Ramos (cell line): ENCODE results near the gene TCL1B.

Source experiments
- in situ Hi-C: fragments of 300-500 bp; cut with MboI; formaldehyde crosslinking; loops from one replicate; pipeline ENCODE4 v1.14.3; 2022; ENCODE audit warnings: low sequenced_read_pairs; ENCODE audit not compliant: unreplicated experiment

The TCL1B gene

GRCh38 chr14:95685978-95686922 lies at the start of gene TCL1B:
TCL1B (plus strand) TSS chr14:95686426; CDS start chr14:95686468, 42 bp downstream.
- in situ Hi-C loops = no loop called here

GRCh38 chr14:95644981-95645380 lies 41.2 kb upstream of the TCL1B start:
- in situ Hi-C loops = no loop called here

GRCh38 chr14:95645389-95645996 lies 40.7 kb upstream of the TCL1B start:
- in situ Hi-C loops = no loop called here

- in situ Hi-C loops = no loop called here
These were observed 38.3 kb upstream of the TCL1B start for GRCh38 chr14:95647926-95648325.

- in situ Hi-C loops = no loop called here
These were observed 37.0 kb upstream of the TCL1B start for GRCh38 chr14:95649230-95649629.

- in situ Hi-C loops = loop anchor here (25.0 kb wide), 2 partner anchors 189 to 1689 kb away; no protein-coding TSS in a partner anchor
These were observed 35.2 kb upstream of the TCL1B start for GRCh38 chr14:95651028-95651427.

GRCh38 chr14:95651821-95652583 lies 34.2 kb upstream of the TCL1B start:
- in situ Hi-C loops = loop anchor here (25.0 kb wide), 2 partner anchors 190 to 1690 kb away; no protein-coding TSS in a partner anchor

GRCh38 chr14:95652690-95653089 lies 33.5 kb upstream of the TCL1B start:
- in situ Hi-C loops = loop anchor here (25.0 kb wide), 2 partner anchors 190 to 1690 kb away; no protein-coding TSS in a partner anchor

GRCh38 chr14:95655461-95655860 lies 30.8 kb upstream of the TCL1B start:
- in situ Hi-C loops = loop anchor here (25.0 kb wide), 2 partner anchors 193 to 1693 kb away; no protein-coding TSS in a partner anchor

GRCh38 chr14:95656634-95657033 lies 29.6 kb upstream of the TCL1B start:
- in situ Hi-C loops = loop anchor here (25.0 kb wide), 2 partner anchors 194 to 1694 kb away; no protein-coding TSS in a partner anchor

GRCh38 chr14:95657454-95657853 lies 28.8 kb upstream of the TCL1B start:
- in situ Hi-C loops = loop anchor here (25.0 kb wide), 2 partner anchors 195 to 1695 kb away; no protein-coding TSS in a partner anchor

- in situ Hi-C loops = loop anchor here (25.0 kb wide), 2 partner anchors 197 to 1697 kb away; no protein-coding TSS in a partner anchor
These were observed 26.8 kb upstream of the TCL1B start for GRCh38 chr14:95659293-95659989.

- in situ Hi-C loops = loop anchor here (5.0 to 25.0 kb wide), 3 partner anchors 37 to 1698 kb away; no protein-coding TSS in a partner anchor
These were observed 26.2 kb upstream of the TCL1B start for GRCh38 chr14:95659990-95660385.

- in situ Hi-C loops = loop anchor here (5.0 to 25.0 kb wide), 3 partner anchors 36 to 1699 kb away; no protein-coding TSS in a partner anchor
These were observed 25.3 kb upstream of the TCL1B start for GRCh38 chr14:95660651-95661515.

GRCh38 chr14:95662376-95663186 lies 23.6 kb upstream of the TCL1B start:
- in situ Hi-C loops = loop anchor here (5.0 to 25.0 kb wide), 3 partner anchors 35 to 1700 kb away; no protein-coding TSS in a partner anchor

GRCh38 chr14:95663226-95663797 lies 22.9 kb upstream of the TCL1B start:
- in situ Hi-C loops = loop anchor here (5.0 to 25.0 kb wide), 3 partner anchors 34 to 1701 kb away; no protein-coding TSS in a partner anchor

- in situ Hi-C loops = loop anchor here (5.0 to 25.0 kb wide), 3 partner anchors 33 to 1702 kb away; no protein-coding TSS in a partner anchor
These were observed 22.2 kb upstream of the TCL1B start for GRCh38 chr14:95664066-95664465.
